NCI-H2107 treated with DMSO at 0.1 percent for 48 hours (cell line): ENCODE data around the gene NAE1.
"Not testable (repeated sequence)": the region's sequence is repeated elsewhere in the genome, so short reads cannot be mapped to it uniquely, and the experiment has no call there.

Experiments
- DNase-seq: peaks from one replicate; lab custom pipeline; 2025; ENCODE audit not compliant: unreplicated experiment; lab: John Stamatoyannopoulos, UW

NAE1 gene

GRCh38 chr16:66830422-66831404, at the start of gene NAE1:
TSS of gene NAE1 (minus strand) at chr16:66830976. CDS start at chr16:66830899, 77 bp downstream.
- DNase-seq: peak; percentile 74

- DNase-seq: no peak
Measured at GRCh38 chr16:66878067-66878466, 47.3 kb upstream of the NAE1 start.

- peak; percentile 24 for DNase-seq
Measured at GRCh38 chr16:66874079-66874775, 43.5 kb upstream of the NAE1 start.

- DNase-seq: no peak
Measured at GRCh38 chr16:66873685-66874055, 42.9 kb upstream of the NAE1 start.

- DNase-seq: peak; percentile 18
Measured at GRCh38 chr16:66872943-66873684, 42.3 kb upstream of the NAE1 start.

GRCh38 chr16:66872559-66872942, 41.8 kb upstream of the NAE1 start:
- no peak for DNase-seq

- no peak for DNase-seq
Measured at GRCh38 chr16:66871840-66872239, 41.1 kb upstream of the NAE1 start.

- not testable (repeated sequence) for DNase-seq
Measured at GRCh38 chr16:66871363-66871762, 40.6 kb upstream of the NAE1 start.

- no peak for DNase-seq
Measured at GRCh38 chr16:66869424-66869823, 38.6 kb upstream of the NAE1 start.

GRCh38 chr16:66863707-66864106, 32.9 kb upstream of the NAE1 start:
- DNase-seq: no peak

- no peak for DNase-seq
Measured at GRCh38 chr16:66862023-66862520, 31.3 kb upstream of the NAE1 start.

- DNase-seq: peak; percentile 35
Measured at GRCh38 chr16:66859397-66860068, 28.8 kb upstream of the NAE1 start.

GRCh38 chr16:66858740-66859396, 28.1 kb upstream of the NAE1 start:
- DNase-seq: no peak

GRCh38 chr16:66857437-66857836, 26.7 kb upstream of the NAE1 start:
- no peak for DNase-seq

- no peak for DNase-seq
Measured at GRCh38 chr16:66856801-66857200, 26.0 kb upstream of the NAE1 start.

GRCh38 chr16:66856184-66856730, 25.5 kb upstream of the NAE1 start:
- no peak for DNase-seq

GRCh38 chr16:66853261-66854139, 22.7 kb upstream of the NAE1 start:
- no peak for DNase-seq

- DNase-seq: no peak
Measured at GRCh38 chr16:66851166-66851964, 20.6 kb upstream of the NAE1 start.
